H1 (cell line): ENCODE results near the gene HGFAC. TPM values are rescaled to one million over a fixed set of nuclear protein-coding genes. Genes with fewer than 3 reads are reported as not detected.

Source experiments
- CTCF ChIA-PET: fragments of 300-600 bp; sonication (Branson Sonifier 250); formaldehyde crosslinking; loops from one replicate; lab custom pipeline; 2021; ENCODE audit not compliant: partially characterized antibody; lab: Charles Lee
- POLR2A ChIA-PET: fragments of 300-600 bp; sonication (Branson Sonifier 250); formaldehyde crosslinking; loops from one replicate; lab custom pipeline; 2021; ENCODE audit warnings: inconsistent platforms; ENCODE audit not compliant: partially characterized antibody; lab: Charles Lee
- DNase-seq, 2 experiments: peaks; one replicate each; pipeline versions ENCODE4 v3.0.0 to v3.0.0-alpha.2; 2010 to 2022; ENCODE audit warnings: low spot score in 2 of 2, low read depth in 1 of 2, mixed read lengths in 1 of 2
- FAIRE-seq: peaks from 2 replicates; lab custom pipeline; 2011; peaks lifted over from hg19 to GRCh38; lab: Jason Lieb, UNC
- H2AFZ ChIP-seq: 2 replicates; pipeline ENCODE4 v1.8.1; 2012; ENCODE audit warnings: low read length, inconsistent platforms
- H2AK5ac ChIP-seq: 2 replicates; pipeline ENCODE4 v1.6.1; 2013; ENCODE audit warnings: low read depth, low read length
- H2BK120ac ChIP-seq: replicated peaks from 2 replicates; pipeline ENCODE3; 2013; ENCODE audit warnings: low read depth, low read length, inconsistent platforms
- H2BK12ac ChIP-seq: 2 replicates; pipeline ENCODE4 v1.6.1; 2013; ENCODE audit warnings: low read depth, low read length
- H2BK15ac ChIP-seq: 2 replicates; pipeline ENCODE4 v1.6.1; 2013; ENCODE audit warnings: low read length
- H2BK20ac ChIP-seq: 2 replicates; pipeline ENCODE4 v1.6.1; 2013; ENCODE audit warnings: low read length
- H2BK5ac ChIP-seq: 2 replicates; pipeline ENCODE4 v1.6.1; 2013; ENCODE audit warnings: low read depth, low read length
- H3K14ac ChIP-seq: 2 replicates; pipeline ENCODE4 v1.6.1; 2013; ENCODE audit warnings: inconsistent platforms; ENCODE audit not compliant: insufficient read length
- H3K18ac ChIP-seq: 2 replicates; pipeline ENCODE4 v1.6.1; 2013; ENCODE audit warnings: low read length; ENCODE audit errors: extremely low read depth
- H3K23ac ChIP-seq: 2 replicates; pipeline ENCODE4 v1.6.1; 2013; ENCODE audit warnings: inconsistent platforms; ENCODE audit not compliant: insufficient read length
- H3K23me2 ChIP-seq: 2 replicates; pipeline ENCODE4 v1.6.1; 2013; ENCODE audit warnings: low read depth, low read length
- H3K27ac ChIP-seq: 2 replicates; pipeline ENCODE4 v1.6.1; 2011; ENCODE audit warnings: low read depth, low read length, inconsistent platforms
- H3K27me3 ChIP-seq, 4 experiments: replicated peaks in 1 of 4; 1 replicate in 1 of 4; 2 replicates in 3 of 4; pipeline versions ENCODE4 v1.6.1 to v1.8.1; 2011 to 2013; ENCODE audit warnings: low read length in 3 of 4, mild to moderate bottlenecking in 3 of 4, inconsistent platforms in 2 of 4, mixed read lengths in 2 of 4, moderate library complexity in 1 of 4; ENCODE audit not compliant: control insufficient read depth in 3 of 4, insufficient read depth in 3 of 4; ENCODE audit errors: extremely low read depth in 1 of 4
- H3K36me3 ChIP-seq, 4 experiments: 2 replicates each; pipeline versions ENCODE4 v1.6.1 to v1.8.1; 2011 to 2013; ENCODE audit warnings: mild to moderate bottlenecking in 4 of 4, low read length in 3 of 4, moderate library complexity in 2 of 4, control low read depth in 1 of 4, inconsistent platforms in 1 of 4; ENCODE audit not compliant: insufficient read depth in 4 of 4, control insufficient read depth in 2 of 4
- H3K4ac ChIP-seq: replicated peaks from 2 replicates; pipeline ENCODE3; 2013; ENCODE audit warnings: low read length, low read depth, mixed read lengths, inconsistent platforms; ENCODE audit not compliant: insufficient read length
- H3K4me1 ChIP-seq, 4 experiments: replicated peaks in 1 of 4; 1 replicate in 1 of 4; 2 replicates in 3 of 4; pipeline versions ENCODE4 v1.6.1 to v1.8.1; 2011 to 2013; ENCODE audit warnings: low read length in 3 of 4, inconsistent platforms in 2 of 4, mixed read lengths in 1 of 4; ENCODE audit not compliant: insufficient read depth in 4 of 4, control insufficient read depth in 3 of 4
- H3K4me2 ChIP-seq, 2 experiments: 2 replicates each; pipeline versions ENCODE4 v1.6.1 to v1.8.1; 2011 to 2013; ENCODE audit warnings: low read depth in 2 of 2, low read length in 2 of 2, control low read depth in 1 of 2, inconsistent platforms in 1 of 2, mild to moderate bottlenecking in 1 of 2; ENCODE audit not compliant: insufficient read depth in 1 of 2
- H3K4me3 ChIP-seq, 4 experiments: fragments of 200-600, 300-600 bp in 1 of 4; sonication (generic), shearing (Covaris generic), sonication (Bioruptor Twin) in 1 of 4; 2 replicates each; pipeline versions ENCODE4 v1.5.1 to v1.8.1; 2011 to 2016; ENCODE audit warnings: low read length in 4 of 4, low read depth in 3 of 4, control low read depth in 2 of 4, inconsistent platforms in 2 of 4, mild to moderate bottlenecking in 2 of 4, mixed read lengths in 1 of 4, moderate library complexity in 1 of 4; ENCODE audit not compliant: insufficient read depth in 2 of 4; ENCODE audit errors: extremely low read depth in 1 of 4
- H3K56ac ChIP-seq: replicated peaks from 2 replicates; pipeline ENCODE3; 2013; ENCODE audit warnings: low read depth, mild to moderate bottlenecking, mixed read lengths, low read length, inconsistent platforms; ENCODE audit not compliant: insufficient read length
- H3K79me1 ChIP-seq: 2 replicates; pipeline ENCODE4 v1.6.1; 2013; ENCODE audit warnings: low read depth, low read length, control low read depth
- H3K79me2 ChIP-seq, 2 experiments: 2 replicates each; pipeline versions ENCODE4 v1.6.1 to v1.8.1; 2012 to 2013; ENCODE audit warnings: low read length in 2 of 2, mild to moderate bottlenecking in 2 of 2, inconsistent platforms in 1 of 2; ENCODE audit not compliant: insufficient read depth in 2 of 2, control insufficient read depth in 1 of 2
- H3K9ac ChIP-seq, 4 experiments: replicated peaks in 1 of 4; 1 replicate in 1 of 4; 2 replicates in 3 of 4; pipeline versions ENCODE4 v1.6.1 to v1.8.1; 2011 to 2013; ENCODE audit warnings: low read depth in 3 of 4, low read length in 3 of 4, control low read depth in 2 of 4, mild to moderate bottlenecking in 2 of 4, moderate library complexity in 2 of 4, inconsistent platforms in 1 of 4; ENCODE audit errors: extremely low read depth in 1 of 4
- H3K9me3 ChIP-seq, 2 experiments: 2 replicates each; pipeline versions ENCODE4 v1.6.1 to v1.8.1; 2012 to 2013; ENCODE audit warnings: mild to moderate bottlenecking in 2 of 2, moderate library complexity in 2 of 2, control low read depth in 1 of 2, inconsistent platforms in 1 of 2, low read depth in 1 of 2, low read length in 1 of 2, mixed read lengths in 1 of 2; ENCODE audit not compliant: insufficient read depth in 2 of 2
- H4K20me1 ChIP-seq, 2 experiments: replicated peaks in 1 of 2; 2 replicates each; pipeline versions ENCODE3 to v1.8.1; 2011 to 2013; ENCODE audit warnings: inconsistent platforms in 2 of 2, low read length in 2 of 2, mild to moderate bottlenecking in 1 of 2; ENCODE audit not compliant: insufficient read depth in 2 of 2, control insufficient read depth in 1 of 2
- H4K5ac ChIP-seq: 2 replicates; pipeline ENCODE4 v1.6.1; 2013; ENCODE audit warnings: low read length, low read depth, mixed read lengths, inconsistent platforms; ENCODE audit not compliant: insufficient read length
- H4K8ac ChIP-seq: 2 replicates; pipeline ENCODE4 v1.8.0; 2013; ENCODE audit warnings: mild to moderate bottlenecking, moderate library complexity, low read length, inconsistent platforms; ENCODE audit not compliant: insufficient read depth; ENCODE audit errors: extremely low read depth
- H4K91ac ChIP-seq: replicated peaks from 2 replicates; pipeline ENCODE3; 2013; ENCODE audit warnings: low read length, mixed read lengths, inconsistent platforms; ENCODE audit not compliant: insufficient read length
- CBX5 ChIP-seq: fragments of 300-800, 300-1000 bp; sonication (generic); IDR thresholded peaks from 2 replicates; pipeline ENCODE4 v1.7.1; 2016; ENCODE audit warnings: antibody characterized with exemption, low read length, low read depth
- CTCF ChIP-seq, 3 experiments: IDR thresholded peaks; 1 replicate in 2 of 3; 2 replicates in 1 of 3; pipeline versions ENCODE4 v1.5.1 to v1.6.1; 2011; ENCODE audit warnings: low read length in 3 of 3, mild to moderate bottlenecking in 3 of 3, inconsistent platforms in 2 of 3, low read depth in 1 of 3, moderate library complexity in 1 of 3; ENCODE audit not compliant: insufficient read depth in 1 of 3; ENCODE audit errors: control extremely low read depth in 1 of 3
- FOSL1 ChIP-seq: IDR thresholded peaks from 2 replicates; pipeline ENCODE4 v1.6.1; 2011; ENCODE audit warnings: mild to moderate bottlenecking, low read depth, low read length, moderate library complexity; ENCODE audit not compliant: insufficient read depth
- KDM1A ChIP-seq: fragments of 200-600, 300-600 bp; sonication (generic); IDR thresholded peaks from 2 replicates; pipeline ENCODE4 v1.7.1; 2016; ENCODE audit warnings: mild to moderate bottlenecking, low read length, borderline replicate concordance
- RBBP5 ChIP-seq: IDR thresholded peaks from 2 replicates; pipeline ENCODE4 v1.7.1; 2012; ENCODE audit warnings: low read depth, mild to moderate bottlenecking, inconsistent platforms, low read length, moderate library complexity, borderline replicate concordance
- RNF2 ChIP-seq: fragments of 200-900, 300-1000 bp; sonication (generic); IDR thresholded peaks from 2 replicates; pipeline ENCODE4 v1.7.1; 2016; ENCODE audit warnings: borderline replicate concordance, low read depth, mild to moderate bottlenecking, antibody characterized with exemption, low read length; ENCODE audit not compliant: poor library complexity, severe bottlenecking; ENCODE audit errors: missing control alignments
- RXRA ChIP-seq: IDR thresholded peaks from 2 replicates; pipeline ENCODE4 v1.6.1; 2011; ENCODE audit warnings: low read depth, mild to moderate bottlenecking, low read length, moderate library complexity; ENCODE audit not compliant: insufficient read depth
- SIN3A ChIP-seq, 2 experiments: IDR thresholded peaks in 1 of 2; conservative IDR thresholded peaks in 1 of 2; 2 replicates each; pipeline ENCODE4 v1.6.1; 2011 to 2012; ENCODE audit warnings: low read length in 2 of 2, improper control_type of control experiment in 1 of 2, low read depth in 1 of 2, mild to moderate bottlenecking in 1 of 2
- SIX5 ChIP-seq: IDR thresholded peaks from 2 replicates; pipeline ENCODE4 v1.6.1; 2011; ENCODE audit warnings: mild to moderate bottlenecking, low read depth, low read length
- TAF1 ChIP-seq: IDR thresholded peaks from 2 replicates; pipeline ENCODE4 v1.6.1; 2011; ENCODE audit warnings: mild to moderate bottlenecking, low read depth, low read length
- ZNF274 ChIP-seq: IDR thresholded peaks from 2 replicates; pipeline ENCODE4 v1.7.0; 2012; ENCODE audit warnings: low read length, borderline replicate concordance; ENCODE audit errors: extremely low read depth
- WGBS, 2 experiments: shearing (Covaris generic) in 1 of 2; methylation state at CpG; one replicate each; pipeline versions ENCODE4 v1.1.6 to v1.1.7; 2013 to 2015; ENCODE audit warnings: low lambda C conversion rate in 2 of 2, mixed read lengths in 2 of 2, inconsistent platforms in 1 of 2, low coverage in 1 of 2, missing lambda C conversion rate in 1 of 2; ENCODE audit not compliant: insufficient replicate concordance in 2 of 2, insufficient coverage in 1 of 2, insufficient read length in 1 of 2; ENCODE audit errors: extremely low coverage in 1 of 2, missing lambda C conversion rate in 1 of 2; 5-methylcytosine and 5-hydroxymethylcytosine counted together
- polyA plus RNA-seq, 7 experiments: library from polyadenylated mRNA; depleted of rRNA in 3 of 7; stranded (reverse) in 5 of 7; unstranded in 2 of 7; fragments of >200 nt in 5 of 7; fragments of 200-250 nt in 2 of 7; gene quantifications; 1 replicate in 5 of 7; 2 replicates in 1 of 7; 4 replicates in 1 of 7; pipeline versions ENCODE4 v1.2.1 to v1.2.3, GENCODE V29; 2011 to 2013; ENCODE audit warnings: missing spikeins in 2 of 7, mixed read lengths in 2 of 7
- total RNA-seq: library from RNA; stranded (reverse); fragmentation: NEBNext Ultra II Directional; extraction: Animal tissue kit (Norgen Biotek cat#: 25700); gene quantifications from 2 replicates; pipeline ENCODE4 v1.2.1, GENCODE V29; 2021

Gene HGFAC
- total and polyA plus RNA-seq, 2 of the 8 experiments (the other 6 are each of a cell fraction or from before 2014, with no cell fraction given) = 0.14 to 0.15 TPM

DNA sequence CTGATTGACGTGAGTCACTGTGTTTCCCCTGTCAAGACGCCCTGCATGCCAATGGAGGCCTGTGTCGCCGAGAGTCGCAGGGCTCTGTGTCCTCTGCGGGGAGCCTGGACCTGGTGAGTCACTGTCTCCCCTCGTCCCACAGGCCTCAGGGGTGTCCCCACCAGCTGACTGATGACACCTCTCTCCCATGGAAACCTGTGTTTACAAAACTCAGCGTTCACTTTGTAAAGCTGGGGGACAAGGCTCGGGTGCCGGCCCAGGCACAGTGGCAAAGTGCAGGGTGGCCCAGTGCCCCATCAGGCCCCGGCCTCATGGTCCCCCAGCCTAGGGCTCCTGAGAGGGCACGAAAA, 21.2 kb upstream of the HGFAC start:
- POLR2A ChIA-PET = interaction anchor here (0.6 to 1.7 kb wide), 2 partner anchors 15 to 469 kb away, joined by 3 to 5 read pairs; no protein-coding TSS in a partner anchor
- no peaks in the 10 kb centered on the region for H3K79me1 ChIP-seq
- H2AFZ ChIP-seq = no peak overlapping the region
- no peak overlapping the region for H2AK5ac ChIP-seq
- no peaks in the 10 kb centered on the region for H3K79me2 ChIP-seq
- H3K9me3 ChIP-seq = no peaks in the 10 kb centered on the region
- DNase-seq = no peak
- H3K56ac ChIP-seq = no peak overlapping the region
- CTCF ChIA-PET = interaction anchor here (1.0 to 6.6 kb wide), 6 partner anchors 11 to 102 kb away, joined by 4 to 32 read pairs (median 8); no protein-coding TSS in a partner anchor
- FAIRE-seq = no peak
- H2BK5ac ChIP-seq = no peak overlapping the region
- no peak overlapping the region for H2BK12ac ChIP-seq
- no peak overlapping the region for H3K4me2 ChIP-seq
- no peaks in the 10 kb centered on the region; a peak in 1 of 7 replicates for H3K27me3 ChIP-seq
- peaks cover 0 to 4% (median 0%) of the 10 kb centered on the region in 4 experiments; a peak in 2 of 8 replicates for H3K36me3 ChIP-seq
- no peak overlapping the region for H2BK20ac ChIP-seq
- H3K9ac ChIP-seq = no peak overlapping the region
- no peak overlapping the region for H2BK120ac ChIP-seq
- peaks cover 2 to 4% of the 10 kb centered on the region in 2 experiments for H4K20me1 ChIP-seq
- no peak overlapping the region for H3K18ac ChIP-seq
- no peak overlapping the region for H3K4ac ChIP-seq
- no peak overlapping the region for H2BK15ac ChIP-seq
- H3K4me1 ChIP-seq = no peaks in the 10 kb centered on the region; a peak in 2 of 7 replicates
- no peak overlapping the region for H4K5ac ChIP-seq
- no peak overlapping the region for H4K91ac ChIP-seq
- no peaks in the 10 kb centered on the region for H3K23me2 ChIP-seq
- H3K27ac ChIP-seq = no peak overlapping the region
- H3K23ac ChIP-seq = no peak overlapping the region
- no peak overlapping the region for H4K8ac ChIP-seq
- no peak overlapping the region for H3K14ac ChIP-seq
- 86% methylated on average over 8 of the region's 12 CpGs; no CpG with 5 or more reads in 1 of the 2 experiments for WGBS, 2 experiments
- no peak overlapping the region for H3K4me3 ChIP-seq
- TF ChIP-seq CTCF (IDR thresholded peaks at IDR 0.05; ENCODE audit: control extremely low read depth in 1 of 3, insufficient read depth in 1 of 3, low read depth in 1 of 3, low read length in 3 of 3) (no peak), TAF1 (no peak), FOSL1 (no peak), KDM1A (no peak), RXRA (no peak), CBX5 (no peak), RNF2 (no peak), SIX5 (no peak), ZNF274 (no peak), SIN3A (conservative IDR thresholded peaks at IDR 0.05 in 1 of 2, IDR thresholded peaks at IDR 0.05 in 1 of 2; ENCODE audit: low read depth in 1 of 2, low read length in 2 of 2) (no peak), RBBP5 (no peak)
